Measurements from ENCODE around the gene MUC2.
"Not testable (repeated sequence)": the region's sequence is repeated elsewhere in the genome, so short reads cannot be mapped to it uniquely, and the experiment has no call there.

MUC2 gene

DNA sequence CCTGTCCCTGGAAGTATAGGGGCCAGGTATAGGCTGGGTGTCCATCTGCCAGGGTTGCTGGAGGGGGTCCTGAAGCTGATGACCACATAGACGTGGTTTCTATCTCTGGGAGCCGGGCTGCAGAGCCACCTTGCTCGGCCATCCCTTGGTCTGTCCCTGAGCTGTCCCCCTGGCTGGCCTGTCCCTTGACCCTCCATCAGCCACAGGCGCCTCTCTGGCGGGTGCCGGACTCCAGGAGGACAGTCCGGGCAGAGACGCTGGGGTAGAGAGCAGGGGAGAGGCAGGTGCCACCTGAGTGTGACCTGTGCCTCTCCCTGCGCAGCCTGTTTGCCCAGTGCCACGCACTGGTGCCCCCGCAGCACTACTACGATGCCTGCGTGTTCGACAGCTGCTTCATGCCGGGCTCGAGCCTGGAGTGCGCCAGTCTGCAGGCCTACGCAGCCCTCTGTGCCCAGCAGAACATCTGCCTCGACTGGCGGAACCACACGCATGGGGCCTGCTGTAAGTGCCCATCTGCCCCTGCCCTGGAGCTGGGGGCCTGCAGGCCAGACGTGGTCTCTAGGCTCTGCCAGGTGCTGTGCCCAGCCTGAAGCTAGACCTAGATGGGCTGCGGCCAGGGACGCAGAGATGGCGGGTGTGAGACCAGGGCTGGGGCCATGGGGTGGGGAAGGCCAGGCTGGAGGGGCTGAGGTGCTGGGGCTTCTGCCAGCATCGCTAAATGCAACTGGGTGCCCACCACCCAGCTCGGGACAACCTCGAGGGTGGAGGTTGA lies 29.9 kb downstream of the MUC2 start:
- DNase-seq (ENCODE audit: low read depth, low spot score) = no peak

DNA sequence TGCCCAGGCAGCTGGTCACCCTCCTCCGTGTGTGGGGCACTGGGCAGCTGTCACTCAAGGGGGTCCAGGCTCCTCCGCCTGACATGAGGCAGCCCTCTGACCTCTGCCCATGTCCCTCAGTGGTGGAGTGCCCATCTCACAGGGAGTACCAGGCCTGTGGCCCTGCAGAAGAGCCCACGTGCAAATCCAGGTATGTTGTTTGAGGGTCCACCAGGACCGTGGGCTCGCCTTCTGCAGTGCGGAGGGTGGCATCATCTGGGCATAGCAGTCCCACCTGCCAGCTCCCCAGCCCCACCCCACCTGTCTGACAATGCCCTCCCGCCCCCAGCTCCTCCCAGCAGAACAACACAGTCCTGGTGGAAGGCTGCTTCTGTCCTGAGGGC lies 30.5 kb downstream of the MUC2 start:
- DNase-seq (ENCODE audit: low read depth, low spot score) = no peak

DNA sequence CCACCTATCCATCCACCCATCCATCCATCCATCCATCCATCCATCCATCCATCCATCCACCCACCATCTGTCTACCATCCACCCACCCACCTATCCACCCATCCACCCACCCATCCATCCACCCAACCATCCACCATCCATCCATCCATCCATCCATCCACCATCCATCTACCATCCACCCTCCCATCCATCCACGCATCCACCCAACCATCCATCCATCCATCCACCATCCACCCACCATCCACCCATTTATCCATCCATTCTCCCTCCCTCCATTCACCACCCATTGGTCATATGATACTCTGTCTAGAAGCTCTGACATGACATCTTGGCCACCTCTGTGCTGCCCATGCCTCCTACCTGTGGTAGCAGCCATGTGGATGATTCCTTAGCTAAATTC lies 31.7 kb downstream of the MUC2 start:
- no peak for DNase-seq (ENCODE audit: low read depth, low spot score)

DNA sequence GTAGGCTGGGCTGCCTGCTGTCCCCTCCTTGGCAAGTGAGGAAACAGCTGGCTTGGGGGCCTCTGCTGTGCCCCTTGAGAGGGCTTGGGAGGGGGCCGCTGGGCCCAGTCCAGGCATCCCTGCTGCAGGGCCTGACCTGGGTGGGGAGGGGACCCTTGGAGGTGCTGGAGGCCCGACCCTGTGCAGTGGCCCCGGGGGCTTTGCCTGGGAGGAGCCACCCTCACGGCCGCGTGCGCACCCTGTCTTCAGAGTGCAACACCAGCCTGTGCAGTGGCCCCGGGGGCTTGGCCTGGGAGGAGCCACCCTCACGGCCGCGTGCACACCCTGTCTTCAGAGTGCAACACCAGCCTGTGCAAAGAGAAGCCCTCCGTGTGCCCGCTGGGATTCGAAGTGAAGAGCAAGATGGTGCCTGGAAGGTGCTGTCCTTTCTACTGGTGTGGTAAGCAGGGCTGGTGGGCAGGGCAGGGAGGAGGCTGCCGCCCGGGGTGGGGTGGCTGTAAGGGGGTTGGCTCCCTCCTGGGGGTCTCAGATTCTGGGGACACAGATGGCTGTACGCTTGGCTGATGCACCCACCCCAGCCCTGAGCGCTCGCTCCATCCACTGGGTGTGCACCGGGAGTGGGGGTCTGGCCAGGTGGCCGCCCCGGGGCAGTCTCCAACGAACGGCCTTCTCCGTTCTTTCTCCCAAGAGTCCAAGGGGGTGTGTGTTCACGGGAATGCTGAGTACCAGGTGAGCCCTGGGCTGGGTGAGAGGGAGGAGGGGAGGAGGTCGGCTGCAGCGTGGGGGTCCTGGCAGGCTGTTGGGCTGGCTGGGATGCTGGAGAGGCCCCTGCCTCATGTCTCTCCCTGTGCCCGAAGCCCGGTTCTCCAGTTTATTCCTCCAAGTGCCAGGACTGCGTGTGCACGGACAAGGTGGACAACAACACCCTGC lies 32.9 kb downstream of the MUC2 start:
- DNase-seq (ENCODE audit: low read depth, low spot score) = no peak

DNA sequence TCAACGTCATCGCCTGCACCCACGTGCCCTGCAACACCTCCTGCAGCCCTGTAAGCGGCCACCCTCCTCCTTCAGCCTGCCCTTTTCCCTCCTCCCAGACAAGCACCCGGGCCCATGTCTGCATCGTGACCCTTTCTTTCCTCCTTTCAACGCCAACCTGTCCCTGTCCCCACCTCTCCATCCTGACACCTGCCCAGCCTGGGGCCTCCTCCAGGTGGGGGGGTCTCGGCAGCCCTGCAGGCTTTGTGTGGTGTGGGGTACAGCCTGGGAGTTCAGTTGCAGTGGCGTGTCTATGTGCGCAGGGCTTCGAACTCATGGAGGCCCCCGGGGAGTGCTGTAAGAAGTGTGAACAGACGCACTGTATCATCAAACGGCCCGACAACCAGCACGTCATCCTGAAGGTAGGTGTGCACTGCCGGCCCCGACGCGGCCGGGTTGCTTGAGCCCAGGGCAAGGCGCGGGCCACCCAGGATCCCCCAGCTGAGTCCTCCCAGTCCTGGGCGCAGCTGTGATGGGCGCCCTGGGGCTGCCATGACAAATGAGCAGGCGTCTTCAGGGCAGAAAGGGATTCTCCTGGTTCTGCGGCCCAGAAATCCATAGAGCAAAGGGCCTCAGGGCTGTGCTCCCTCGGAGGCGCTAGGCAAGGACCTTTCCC lies 33.7 kb downstream of the MUC2 start:
- DNase-seq (ENCODE audit: low read depth, low spot score) = no peak

DNA sequence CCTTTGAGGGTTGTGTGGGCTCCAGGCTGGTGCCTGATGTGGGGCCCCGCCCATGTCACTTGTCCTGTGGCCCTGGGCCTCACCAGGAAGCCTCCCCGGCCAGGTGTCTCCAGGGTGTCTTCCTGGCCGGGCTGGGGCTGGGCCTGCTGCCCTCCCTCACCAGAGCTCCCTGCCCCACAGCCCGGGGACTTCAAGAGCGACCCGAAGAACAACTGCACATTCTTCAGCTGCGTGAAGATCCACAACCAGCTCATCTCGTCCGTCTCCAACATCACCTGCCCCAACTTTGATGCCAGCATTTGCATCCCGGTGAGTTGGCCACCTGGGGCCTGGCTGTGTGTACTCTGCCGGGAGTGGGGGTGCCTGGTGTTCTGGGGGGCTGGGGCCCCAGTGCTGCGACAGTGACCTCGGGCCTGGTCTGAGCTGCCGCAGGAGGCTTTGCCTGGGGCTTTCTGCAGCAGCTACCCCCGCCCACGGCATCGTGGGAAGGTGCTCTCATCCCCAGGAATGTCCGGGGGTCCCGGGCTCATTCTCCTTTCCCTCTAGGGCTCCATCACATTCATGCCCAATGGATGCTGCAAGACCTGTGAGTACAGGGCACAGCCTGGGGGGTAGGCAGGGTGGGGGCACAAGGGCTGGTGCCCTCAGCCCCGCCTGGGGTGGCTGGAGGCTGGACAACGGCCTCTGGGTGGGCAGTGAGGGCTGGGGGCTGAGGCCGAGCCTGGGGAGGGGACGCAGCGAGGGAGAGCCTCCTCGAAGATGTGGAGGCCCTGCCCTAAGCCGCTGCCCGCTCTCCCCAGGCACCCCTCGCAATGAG lies 34.6 kb downstream of the MUC2 start:
- no peak for DNase-seq (ENCODE audit: low read depth, low spot score)

DNA sequence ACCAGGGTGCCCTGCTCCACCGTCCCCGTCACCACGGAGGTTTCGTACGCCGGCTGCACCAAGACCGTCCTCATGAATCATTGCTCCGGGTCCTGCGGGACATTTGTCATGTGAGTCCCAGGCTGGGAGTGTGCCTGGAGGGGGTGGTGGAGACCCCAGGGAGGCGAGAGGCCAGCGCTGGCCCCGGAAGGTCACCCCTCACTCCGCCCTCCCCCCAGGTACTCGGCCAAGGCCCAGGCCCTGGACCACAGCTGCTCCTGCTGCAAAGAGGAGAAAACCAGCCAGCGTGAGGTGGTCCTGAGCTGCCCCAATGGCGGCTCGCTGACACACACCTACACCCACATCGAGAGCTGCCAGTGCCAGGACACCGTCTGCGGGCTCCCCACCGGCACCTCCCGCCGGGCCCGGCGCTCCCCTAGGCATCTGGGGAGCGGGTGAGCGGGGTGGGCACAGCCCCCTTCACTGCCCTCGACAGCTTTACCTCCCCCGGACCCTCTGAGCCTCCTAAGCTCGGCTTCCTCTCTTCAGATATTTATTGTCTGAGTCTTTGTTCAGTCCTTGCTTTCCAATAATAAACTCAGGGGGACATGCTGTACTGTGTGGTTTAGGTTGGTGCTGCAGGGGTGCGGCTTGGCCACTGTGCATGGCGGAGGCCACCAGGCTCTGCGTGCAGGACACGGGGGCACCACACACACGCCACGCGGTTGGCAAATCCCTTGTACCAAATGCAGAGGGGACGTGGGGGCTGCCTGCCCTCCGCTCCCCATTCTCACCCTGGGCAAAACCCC lies 35.4 kb downstream of the MUC2 start:
- no peak for DNase-seq (ENCODE audit: low read depth, low spot score)

DNA sequence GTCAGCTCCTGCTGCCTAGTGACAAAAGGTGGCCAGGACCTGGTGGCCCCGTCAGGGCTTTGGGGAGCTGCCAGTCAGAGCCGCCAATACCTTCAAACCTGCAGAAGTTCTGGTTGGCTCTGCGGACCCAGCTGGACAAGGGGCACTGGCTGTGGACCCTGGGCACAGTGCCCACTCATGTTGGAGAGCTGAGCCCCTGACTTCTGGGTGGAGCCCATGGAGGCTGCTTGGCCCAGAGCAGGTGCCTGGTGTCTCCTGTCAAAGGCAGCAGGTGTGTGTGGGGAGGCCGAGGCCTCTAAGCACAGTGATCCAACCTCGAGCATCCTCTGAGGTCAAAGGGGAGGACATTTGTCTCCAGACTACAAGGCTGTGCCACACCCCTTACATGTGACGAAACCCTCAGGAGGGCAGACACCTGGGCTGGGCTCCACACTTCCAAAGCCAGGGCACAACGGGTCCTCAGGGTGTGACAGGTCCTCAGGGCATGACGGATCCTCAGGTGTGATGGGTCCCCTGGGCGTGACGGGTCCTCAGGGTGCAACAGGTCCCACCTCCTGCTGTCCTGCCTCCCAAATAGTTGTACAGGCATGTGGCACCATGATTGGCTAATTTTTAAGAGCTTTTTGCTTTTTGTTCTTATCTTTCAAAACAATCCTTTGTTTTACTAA lies 37.0 kb downstream of the MUC2 start:
- no peak for DNase-seq (ENCODE audit: low read depth, low spot score)

DNA sequence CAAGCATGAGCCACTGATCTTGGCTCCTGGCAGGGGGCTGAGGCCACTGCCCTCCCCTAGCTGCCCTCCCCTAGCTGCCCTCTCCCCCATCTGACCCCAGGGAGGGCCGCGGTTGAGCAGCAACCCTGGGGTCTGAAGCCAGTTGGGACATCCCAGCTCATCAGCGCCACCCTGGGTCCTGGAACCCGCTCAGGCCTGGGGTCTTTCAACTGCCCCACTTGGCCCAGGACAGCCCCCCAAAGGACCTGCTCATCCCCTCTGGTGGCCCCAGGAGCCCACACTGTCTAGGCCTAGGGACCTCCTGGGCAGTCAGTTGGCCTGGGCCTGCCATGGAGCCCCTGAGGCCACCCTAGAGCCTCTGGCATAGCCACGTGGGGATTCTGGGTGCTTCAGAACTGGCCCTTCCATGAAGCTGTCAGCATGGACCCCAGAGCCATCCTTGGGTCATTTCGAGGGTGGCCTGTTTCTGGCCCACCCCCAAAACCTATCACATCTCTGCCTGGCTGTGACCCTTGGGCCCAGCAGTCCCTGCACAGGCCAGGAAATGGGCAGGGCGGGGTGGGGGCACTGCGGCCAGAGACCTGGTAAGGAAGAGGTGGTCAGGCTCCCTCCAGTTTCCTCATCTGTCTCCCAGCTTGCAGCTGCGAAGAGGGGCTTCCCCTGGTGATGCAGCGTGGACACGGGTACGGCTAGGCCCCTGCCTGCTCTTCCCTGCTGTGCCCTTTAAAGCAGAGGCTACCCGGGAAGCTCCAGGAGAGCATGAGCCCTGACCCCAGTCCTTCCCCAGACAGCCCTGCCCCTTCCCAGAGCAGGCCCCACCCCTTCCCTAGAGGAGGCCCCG lies 37.9 kb downstream of the MUC2 start:
- DNase-seq (ENCODE audit: low read depth, low spot score) = no peak

DNA sequence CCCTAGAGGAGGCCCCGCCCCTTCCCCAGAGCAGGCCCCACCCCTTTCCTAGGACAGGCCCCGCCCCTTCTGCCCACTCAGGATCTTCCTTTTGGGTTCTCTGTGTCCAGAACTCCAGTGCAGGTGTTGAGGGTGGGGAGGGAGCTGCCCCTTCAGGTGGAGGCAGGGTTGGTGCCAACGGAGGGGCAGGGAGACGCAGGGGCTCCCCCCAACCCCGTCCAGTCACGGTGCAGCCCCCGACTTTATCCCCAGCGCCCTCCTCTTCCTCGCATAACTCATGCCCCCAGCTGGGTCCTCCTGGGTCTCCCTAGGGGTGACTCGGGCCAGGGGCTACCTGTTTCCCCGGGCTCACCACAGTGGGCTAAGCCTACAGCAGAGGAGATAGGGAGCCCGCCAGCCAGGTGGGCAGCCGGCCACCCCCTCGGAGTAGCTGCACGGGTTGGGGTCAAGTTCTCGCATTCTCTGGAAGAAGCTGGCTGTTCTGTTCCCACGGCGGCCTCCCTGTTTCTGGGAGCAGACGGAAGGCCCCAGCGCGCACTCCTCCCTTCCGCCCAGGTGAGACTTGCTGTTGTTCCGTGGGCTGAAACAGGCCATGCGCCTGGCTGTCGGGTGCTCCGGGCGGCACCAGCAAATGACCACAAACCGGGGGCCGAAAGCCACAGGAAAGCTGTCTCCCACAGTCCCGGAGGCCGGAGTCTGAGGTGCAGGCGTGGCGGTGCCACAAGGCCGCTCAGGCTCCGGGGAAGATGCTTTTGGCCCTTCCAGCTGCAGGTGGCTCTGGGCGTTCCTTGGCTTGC lies 38.9 kb downstream of the MUC2 start:
- DNase-seq (ENCODE audit: low read depth, low spot score) = no peak

DNA sequence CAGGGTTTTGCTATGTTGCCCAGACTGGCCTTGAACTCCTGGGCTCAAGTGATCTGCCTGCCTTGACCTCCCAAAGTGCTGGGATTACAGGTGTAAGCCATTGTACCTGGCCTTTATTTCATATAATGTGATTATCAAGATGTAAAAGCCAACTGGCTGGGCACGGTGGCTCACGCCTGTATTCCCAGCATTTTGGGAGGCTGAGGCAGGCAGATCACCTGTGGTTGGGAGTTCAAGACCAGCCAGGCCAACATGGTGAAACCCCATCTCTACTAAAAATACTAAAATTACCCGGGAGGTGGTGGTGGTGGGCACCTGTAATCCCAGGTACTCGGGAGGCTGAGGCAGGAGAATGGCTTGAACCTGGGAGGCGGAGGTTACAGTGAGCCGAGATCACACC lies 40.6 kb downstream of the MUC2 start:
- not testable (repeated sequence) for DNase-seq (ENCODE audit: low read depth, low spot score)

DNA sequence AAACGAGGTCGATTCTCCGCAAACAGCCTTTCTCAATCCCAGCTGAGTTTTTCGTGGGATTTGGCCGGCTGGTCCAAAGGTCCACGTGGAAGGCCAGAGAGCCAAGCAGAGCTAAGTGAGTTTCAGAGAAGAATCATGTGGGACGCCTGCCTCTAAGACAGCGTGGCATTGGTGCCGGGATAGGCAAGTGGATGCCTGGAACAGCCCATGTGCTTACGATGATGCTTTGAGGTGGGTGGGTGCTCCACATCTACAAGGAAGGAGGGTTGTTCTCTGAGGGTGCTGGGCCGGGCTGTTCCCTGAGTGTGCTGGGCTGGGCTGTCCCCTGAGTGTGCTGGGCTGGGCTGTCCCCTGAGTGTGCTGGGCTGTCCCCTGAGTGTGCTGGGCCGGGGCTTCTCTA lies 41.4 kb downstream of the MUC2 start:
- DNase-seq (ENCODE audit: low read depth, low spot score) = no peak

DNA sequence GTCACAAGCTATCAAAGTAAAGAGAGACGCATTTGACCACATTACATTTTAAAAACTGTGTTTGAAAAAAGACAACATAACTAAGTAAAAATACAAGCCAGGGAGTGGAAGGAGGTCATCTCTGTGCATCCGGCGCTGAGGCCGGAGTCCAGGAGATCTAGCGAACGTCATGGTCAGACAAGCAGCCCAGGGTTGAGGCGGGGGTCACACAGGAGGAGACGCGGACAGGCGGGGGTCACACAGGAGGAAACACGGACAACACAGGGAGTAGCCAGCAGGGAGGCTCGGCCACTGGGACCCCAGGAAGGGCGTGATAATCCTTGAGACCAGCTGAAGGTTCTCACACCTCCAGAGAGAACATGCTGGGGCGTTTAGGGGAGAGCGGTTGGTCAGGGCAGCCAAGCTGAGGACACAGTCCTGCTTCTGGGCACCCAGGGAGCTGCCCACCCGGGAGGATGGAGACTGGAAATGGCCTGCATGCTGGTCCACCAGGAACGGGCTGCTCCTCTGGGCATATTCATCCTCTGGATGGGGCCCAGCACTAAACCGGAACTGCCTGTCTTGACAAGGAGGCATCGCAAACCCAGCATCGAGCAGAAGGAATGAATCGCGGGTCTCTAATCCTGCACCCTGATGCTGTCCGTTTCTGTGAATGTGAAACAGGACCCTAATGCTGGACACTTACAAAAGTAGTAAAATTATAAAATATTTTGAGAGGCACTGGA lies 42.2 kb downstream of the MUC2 start:
- DNase-seq (ENCODE audit: low read depth, low spot score) = no peak

DNA sequence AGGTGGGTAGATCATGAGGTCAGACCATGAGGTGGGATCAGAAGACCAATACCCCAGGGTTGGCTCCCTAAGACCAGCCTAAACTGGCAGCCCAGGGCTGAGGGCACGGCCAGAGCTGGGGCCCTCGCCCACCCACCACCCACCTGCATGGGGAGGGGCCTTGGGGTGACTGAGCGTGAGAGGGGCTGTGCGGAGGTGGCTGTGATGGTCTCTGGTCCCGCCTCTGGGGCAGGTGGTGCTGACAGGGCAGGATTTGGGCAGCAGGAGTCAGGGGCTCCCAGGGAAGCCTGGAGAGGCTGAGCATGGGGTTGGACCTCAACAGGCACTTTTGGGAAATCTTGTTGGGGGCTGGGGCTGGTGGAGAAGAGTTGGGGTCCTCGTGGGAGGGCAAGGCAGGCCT lies 43.3 kb downstream of the MUC2 start:
- no peak for DNase-seq (ENCODE audit: low read depth, low spot score)

DNA sequence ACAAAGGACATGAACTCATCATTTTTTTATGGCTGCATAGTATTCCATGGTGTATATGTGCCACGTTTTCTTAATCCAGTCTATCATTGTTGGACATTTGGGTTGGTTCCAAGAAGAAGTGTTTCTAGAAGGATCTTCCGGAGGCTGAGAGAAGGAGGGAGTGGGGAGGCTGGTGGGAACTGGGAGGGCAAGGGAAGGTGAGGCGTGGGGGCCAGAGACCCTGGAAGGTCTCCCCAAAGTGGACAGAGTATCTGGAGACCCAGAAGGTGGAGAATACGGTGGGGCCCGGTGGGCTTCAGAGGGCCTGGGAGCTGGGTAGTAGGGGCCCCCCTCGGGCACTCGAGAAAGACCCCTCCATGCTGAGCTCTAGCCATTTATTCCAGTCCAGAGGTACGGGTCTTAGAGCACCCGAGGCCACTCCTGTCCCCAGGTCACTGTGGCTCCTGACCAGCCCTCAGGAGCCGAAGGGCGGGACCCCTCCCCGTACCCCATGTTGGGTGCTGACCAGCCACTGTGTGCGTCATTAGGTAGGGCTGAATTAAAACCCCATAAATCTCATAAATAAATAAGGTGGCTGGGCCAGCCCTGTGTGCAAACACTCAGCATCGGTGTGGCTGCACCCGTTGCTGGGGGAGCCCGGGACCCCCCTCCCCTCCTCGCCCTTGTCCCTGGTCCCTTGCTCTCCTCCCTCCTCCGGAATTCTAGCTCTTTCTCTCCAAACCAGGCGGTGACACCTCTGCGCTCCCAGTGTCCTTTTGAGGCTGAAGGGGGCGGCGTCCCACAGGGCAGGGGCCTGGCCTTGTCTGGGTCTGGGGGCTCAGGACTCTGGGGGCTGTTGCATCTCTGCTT lies 44.3 kb downstream of the MUC2 start:
- DNase-seq (ENCODE audit: low read depth, low spot score) = no peak

DNA sequence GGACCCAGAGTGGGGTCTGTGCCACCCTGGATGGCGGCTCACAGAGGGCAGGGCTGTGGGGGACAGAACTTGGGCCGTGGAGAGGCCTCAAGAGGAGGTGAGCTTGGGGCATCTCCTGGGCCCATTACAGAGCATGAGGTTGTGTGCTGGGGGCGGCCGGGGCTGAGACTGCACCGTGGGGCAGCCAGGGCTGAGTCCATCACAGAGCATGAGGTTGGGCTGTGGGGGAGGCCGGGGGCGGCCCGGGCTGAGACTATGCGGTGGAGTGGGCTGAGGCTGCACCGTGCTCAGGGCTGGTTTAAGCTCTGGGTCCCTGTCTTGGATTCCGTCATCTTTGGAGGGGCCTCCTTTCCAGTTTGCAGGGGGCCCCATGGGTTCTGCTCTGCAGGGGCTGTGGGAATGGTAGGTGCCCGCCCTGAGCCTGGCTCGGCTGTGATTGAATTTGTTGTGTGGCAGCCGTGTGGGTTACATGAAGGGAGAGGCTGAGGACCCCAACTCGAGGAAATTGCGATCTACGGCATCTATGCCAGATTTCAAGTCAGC lies 45.0 kb downstream of the MUC2 start:
- no peak for DNase-seq (ENCODE audit: low read depth, low spot score)

Measured in activated naive CD8-positive, alpha-beta T cell treated with anti-CD3 and anti-CD28 coated beads, Interleukin-2, amount 50 U/mL, for 16 hours (primary cell).